NB4 (cell line): Measurements from ENCODE around the gene RBMS3.

Experiments
- CTCF ChIP-seq: IDR thresholded peaks from one replicate; pipeline ENCODE4 v1.5.1; 2012; ENCODE audit warnings: low read depth, low read length
- POLR2A ChIP-seq: IDR thresholded peaks from 2 replicates; pipeline ENCODE4 v1.6.1; 2011; ENCODE audit warnings: mild to moderate bottlenecking; ENCODE audit not compliant: insufficient read length; ENCODE audit errors: extremely low read depth

GRCh38 chr3:29552051-29552450 lies 271.2 kb downstream of the RBMS3 start:
- TF ChIP-seq CTCF (no peak), POLR2A (no peak)
